Medulla oblongata (tissue), 1 donor: ENCODE results near the gene ADA.
A peak's percentile ranks its signal among the peaks of the same experiment; 100 is the strongest.
"Not testable (repeated sequence)": the region's sequence is repeated elsewhere in the genome, so short reads cannot be mapped to it uniquely, and the experiment has no call there.

Source experiments
- DNase-seq: peaks from one replicate; pipeline ENCODE4 v3.0.0-alpha.2; 2015; ENCODE audit errors: extremely low spot score

The ADA gene

GRCh38 chr20:44678990-44679611, 27.6 kb upstream of the ADA start:
- DNase-seq, result no peak

GRCh38 chr20:44678242-44678641, 26.7 kb upstream of the ADA start:
- no peak for DNase-seq

GRCh38 chr20:44672318-44672902, 20.9 kb upstream of the ADA start:
- not testable (repeated sequence) for DNase-seq

GRCh38 chr20:44671541-44671940, 20.0 kb upstream of the ADA start:
- not testable (repeated sequence) for DNase-seq

GRCh38 chr20:44670851-44671250, 19.4 kb upstream of the ADA start:
- DNase-seq, result not testable (repeated sequence)

- DNase-seq, result no peak
These were observed 14.6 kb upstream of the ADA start for GRCh38 chr20:44666066-44666465.

GRCh38 chr20:44664131-44664530, 12.6 kb upstream of the ADA start:
- no peak for DNase-seq

GRCh38 chr20:44662261-44662660, 10.8 kb upstream of the ADA start:
- DNase-seq, result no peak

- DNase-seq, result no peak
These were observed 9.1 kb upstream of the ADA start for GRCh38 chr20:44660581-44660980.

- no peak for DNase-seq
These were observed 8.4 kb upstream of the ADA start for GRCh38 chr20:44659931-44660330.

GRCh38 chr20:44658810-44659209, 7.3 kb upstream of the ADA start:
- no peak for DNase-seq

GRCh38 chr20:44657875-44658274, 6.4 kb upstream of the ADA start:
- DNase-seq, result no peak

- no peak for DNase-seq
These were observed 4.9 kb upstream of the ADA start for GRCh38 chr20:44656448-44656847.

GRCh38 chr20:44654210-44654609, 2.7 kb upstream of the ADA start:
- not testable (repeated sequence) for DNase-seq

- no peak for DNase-seq
These were observed 2.0 kb upstream of the ADA start for GRCh38 chr20:44653546-44653945.

- no peak for DNase-seq
These were observed 140 bp downstream of the ADA start for GRCh38 chr20:44651434-44651683.

GRCh38 chr20:44650771-44651433, 597 bp downstream of the ADA start:
- no peak for DNase-seq

GRCh38 chr20:44649976-44650375, 1.5 kb downstream of the ADA start:
- no peak for DNase-seq

- no peak for DNase-seq
These were observed 2.4 kb downstream of the ADA start for GRCh38 chr20:44649126-44649525.

GRCh38 chr20:44648579-44648978, 2.9 kb downstream of the ADA start:
- no peak for DNase-seq

GRCh38 chr20:44648068-44648467, 3.4 kb downstream of the ADA start:
- no peak for DNase-seq

GRCh38 chr20:44646641-44647274, 4.7 kb downstream of the ADA start:
- DNase-seq, result no peak

GRCh38 chr20:44646023-44646640, 5.4 kb downstream of the ADA start:
- peak; percentile 45 for DNase-seq
